Fibroblast of lung (primary cell): ENCODE data around the gene HOXB5.

Source experiments
- EZH2 ChIP-seq: IDR thresholded peaks from 2 replicates; pipeline ENCODE4 v1.5.1; 2012; ENCODE audit warnings: low read length, control low read depth, mild to moderate bottlenecking; ENCODE audit errors: missing control alignments
- TF ChIP-seq, protein P1 (sequence below), 2 donors: IDR thresholded peaks in 1 of 2; conservative IDR thresholded peaks in 1 of 2; 1 replicate in 1 of 2; 2 replicates in 1 of 2; pipeline ENCODE4 v1.5.1; 2011 to 2012; ENCODE audit warnings: low read length in 2 of 2, control low read depth in 1 of 2, inconsistent platforms in 1 of 2, low read depth in 1 of 2, mild to moderate bottlenecking in 1 of 2

DNA sequence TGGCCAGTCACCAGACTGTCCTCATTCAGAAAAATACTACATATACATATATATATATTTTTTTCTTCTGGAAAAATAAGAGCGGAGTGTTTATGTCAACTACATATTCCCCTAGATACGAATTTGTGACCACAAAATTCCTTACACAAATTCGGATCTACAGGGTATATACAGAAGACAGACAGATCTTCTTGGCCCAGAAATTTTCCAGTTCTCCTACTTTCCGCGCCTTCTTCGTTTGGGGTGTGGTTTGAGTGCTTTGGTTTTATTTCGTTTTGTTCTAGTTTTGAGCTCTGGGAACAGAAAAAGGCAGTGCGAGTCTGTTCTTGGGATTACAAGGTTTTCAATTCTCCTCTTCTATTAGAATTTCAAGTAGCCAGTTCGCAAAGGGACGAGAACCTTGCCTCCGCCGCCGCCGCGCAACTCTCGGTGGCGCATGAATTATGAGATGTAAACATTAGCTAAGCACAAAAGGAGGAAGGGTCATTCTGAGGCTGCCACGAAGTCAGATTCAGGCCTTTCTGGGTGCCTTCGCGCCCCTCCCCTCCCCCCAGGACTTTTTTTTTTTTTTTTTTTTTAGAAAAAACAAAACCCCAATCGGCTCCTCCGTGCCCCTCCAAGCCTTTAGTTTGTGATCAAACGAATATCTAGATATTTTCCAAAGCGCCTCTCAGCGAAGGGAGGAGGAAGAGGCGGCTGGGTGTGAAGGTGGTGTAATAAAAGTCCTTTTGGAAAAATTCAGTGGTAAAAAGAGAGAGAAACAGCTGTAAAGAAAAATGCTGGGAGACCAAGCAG is 13.6 kb downstream of the HOXB5 start:
- TF ChIP-seq, protein P1, sequence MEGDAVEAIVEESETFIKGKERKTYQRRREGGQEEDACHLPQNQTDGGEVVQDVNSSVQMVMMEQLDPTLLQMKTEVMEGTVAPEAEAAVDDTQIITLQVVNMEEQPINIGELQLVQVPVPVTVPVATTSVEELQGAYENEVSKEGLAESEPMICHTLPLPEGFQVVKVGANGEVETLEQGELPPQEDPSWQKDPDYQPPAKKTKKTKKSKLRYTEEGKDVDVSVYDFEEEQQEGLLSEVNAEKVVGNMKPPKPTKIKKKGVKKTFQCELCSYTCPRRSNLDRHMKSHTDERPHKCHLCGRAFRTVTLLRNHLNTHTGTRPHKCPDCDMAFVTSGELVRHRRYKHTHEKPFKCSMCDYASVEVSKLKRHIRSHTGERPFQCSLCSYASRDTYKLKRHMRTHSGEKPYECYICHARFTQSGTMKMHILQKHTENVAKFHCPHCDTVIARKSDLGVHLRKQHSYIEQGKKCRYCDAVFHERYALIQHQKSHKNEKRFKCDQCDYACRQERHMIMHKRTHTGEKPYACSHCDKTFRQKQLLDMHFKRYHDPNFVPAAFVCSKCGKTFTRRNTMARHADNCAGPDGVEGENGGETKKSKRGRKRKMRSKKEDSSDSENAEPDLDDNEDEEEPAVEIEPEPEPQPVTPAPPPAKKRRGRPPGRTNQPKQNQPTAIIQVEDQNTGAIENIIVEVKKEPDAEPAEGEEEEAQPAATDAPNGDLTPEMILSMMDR (conservative IDR thresholded peaks at IDR 0.05 in 1 of 2, IDR thresholded peaks at IDR 0.05 in 1 of 2; ENCODE audit: low read depth in 1 of 2, low read length in 2 of 2), result no peak
- TF ChIP-seq EZH2, result no peak
